Cardiac muscle cell (in vitro differentiated cells and primary cell): Measurements from ENCODE around the gene CBX5. TPM values are rescaled to one million over a fixed set of nuclear protein-coding genes. Genes with fewer than 3 reads are reported as not detected.
A peak's percentile ranks its signal among the peaks of the same experiment; 100 is the strongest.
"Not testable (repeated sequence)": the region's sequence is repeated elsewhere in the genome, so short reads cannot be mapped to it uniquely, and the experiment has no call there.

Experiments
- DNase-seq, 2 donors: peaks; one replicate each; pipeline versions ENCODE4 v3.0.0 to v3.0.0-alpha.2; 2010 to 2017; ENCODE audit warnings: low read depth in 1 of 2, low spot score in 1 of 2
- H3K27ac ChIP-seq: fragments of 200-600 bp; sonication (generic); 2 replicates; pipeline ENCODE4 v1.5.1; 2016
- H3K27me3 ChIP-seq: fragments of 200-600 bp; sonication (generic); 2 replicates; pipeline ENCODE4 v1.6.0; 2016; ENCODE audit warnings: control low read depth
- H3K36me3 ChIP-seq: fragments of 200-600 bp; sonication (generic); 2 replicates; pipeline ENCODE4 v1.5.1; 2016; ENCODE audit warnings: control low read depth
- H3K4me1 ChIP-seq: fragments of 200-600 bp; sonication (generic); 2 replicates; pipeline ENCODE4 v1.8.1; 2017; ENCODE audit warnings: low read depth, mild to moderate bottlenecking, mixed run types
- H3K4me3 ChIP-seq: fragments of 200-600 bp; sonication (generic); 2 replicates; pipeline ENCODE4 v1.5.1; 2016; ENCODE audit warnings: mild to moderate bottlenecking
- H3K9me3 ChIP-seq: fragments of 200-600 bp; sonication (generic); 2 replicates; pipeline ENCODE4 v1.5.1; 2017; ENCODE audit warnings: low read depth, mild to moderate bottlenecking, control low read depth
- CTCF ChIP-seq: IDR thresholded peaks from 2 replicates; pipeline ENCODE4 v1.5.1; 2012; ENCODE audit warnings: low read depth, mild to moderate bottlenecking, low read length
- polyA plus RNA-seq: library from polyadenylated mRNA; unstranded; fragments of >200 nt; fragmentation: Nextera tagmentation; extraction: Ambion mirVana; gene quantifications from 2 replicates; pipeline ENCODE4 v1.2.1, GENCODE V29; 2016
- total RNA-seq: library from RNA; depleted of rRNA; stranded (reverse); fragments of >200 nt; gene quantifications from 2 replicates; pipeline ENCODE4 v1.2.3, GENCODE V29; 2016

CBX5 gene
- total and polyA plus RNA-seq, 2 experiments from 2014 or later = 49.5 to 98.3 TPM

- TF ChIP-seq CTCF = no peak
- Histone ChIP-seq H3K9me3 (no peaks in the 10 kb centered on the region), H3K4me1 (peaks cover 46% of the 10 kb centered on the region), H3K27ac (peak overlapping the region; percentile 71), H3K36me3 (peaks cover 55% of the 10 kb centered on the region), H3K4me3 (peak overlapping the region; percentile 2), H3K27me3 (no peaks in the 10 kb centered on the region)
- DNase-seq = peak; percentile 49 to 77
Observed at GRCh38 chr12:54286042-54287030, 6.4 kb upstream of the CBX5 start.

- peak; percentile 35 for TF ChIP-seq CTCF
- Histone ChIP-seq H3K27me3 (no peaks in the 10 kb centered on the region), H3K4me1 (peaks cover 46% of the 10 kb centered on the region), H3K9me3 (no peaks in the 10 kb centered on the region), H3K36me3 (peaks cover 55% of the 10 kb centered on the region), H3K4me3 (peak overlapping the region; percentile 13), H3K27ac (peak overlapping the region; percentile 71)
- DNase-seq = no peak
Observed at GRCh38 chr12:54285150-54286041, 5.5 kb upstream of the CBX5 start.

GRCh38 chr12:54284070-54284780 lies 4.3 kb upstream of the CBX5 start:
- H3K27me3 ChIP-seq, H3K9me3 ChIP-seq, DNase-seq: not testable (repeated sequence)
- Histone ChIP-seq H3K4me1 (peaks cover 46% of the 10 kb centered on the region), H3K36me3 (peaks cover 55% of the 10 kb centered on the region), H3K27ac (peak overlapping the region; percentile 27), H3K4me3 (peak overlapping the region; percentile 91)

- Histone ChIP-seq H3K27me3 (no peaks in the 10 kb centered on the region), H3K4me3 (peak overlapping the region; percentile 91), H3K27ac (peak overlapping the region; percentile 50), H3K36me3 (peaks cover 49% of the 10 kb centered on the region), H3K9me3 (no peaks in the 10 kb centered on the region), H3K4me1 (peaks cover 50% of the 10 kb centered on the region)
- DNase-seq = no peak
- no peak for TF ChIP-seq CTCF
Observed at GRCh38 chr12:54282949-54283593, 3.1 kb upstream of the CBX5 start.

GRCh38 chr12:54281694-54282093 lies 1.8 kb upstream of the CBX5 start:
- Histone ChIP-seq H3K4me3 (peak overlapping the region; percentile 91), H3K36me3 (peaks cover 36% of the 10 kb centered on the region), H3K4me1 (peaks cover 53% of the 10 kb centered on the region), H3K27ac (peak overlapping the region; percentile 97)
- DNase-seq, H3K9me3 ChIP-seq, H3K27me3 ChIP-seq: not testable (repeated sequence)

GRCh38 chr12:54281261-54281638 lies 1.3 kb upstream of the CBX5 start:
- H3K36me3 ChIP-seq = peaks cover 31% of the 10 kb centered on the region
- H3K4me3 ChIP-seq = peak overlapping the region; percentile 91
- H3K27me3 ChIP-seq, DNase-seq, H3K9me3 ChIP-seq: not testable (repeated sequence)
- peaks cover 48% of the 10 kb centered on the region for H3K4me1 ChIP-seq
- peak overlapping the region; percentile 97 for H3K27ac ChIP-seq
